ENCODE results near the gene IMPDH1. TPM values are rescaled to one million over a fixed set of nuclear protein-coding genes. Genes with fewer than 3 reads are reported as not detected.
A peak's percentile ranks its signal among the peaks of the same experiment; 100 is the strongest.

The IMPDH1 gene
- total and polyA plus RNA-seq, 5 experiments from 2014 or later: 30.2 to 45.0 (median 36.9) TPM

DNA sequence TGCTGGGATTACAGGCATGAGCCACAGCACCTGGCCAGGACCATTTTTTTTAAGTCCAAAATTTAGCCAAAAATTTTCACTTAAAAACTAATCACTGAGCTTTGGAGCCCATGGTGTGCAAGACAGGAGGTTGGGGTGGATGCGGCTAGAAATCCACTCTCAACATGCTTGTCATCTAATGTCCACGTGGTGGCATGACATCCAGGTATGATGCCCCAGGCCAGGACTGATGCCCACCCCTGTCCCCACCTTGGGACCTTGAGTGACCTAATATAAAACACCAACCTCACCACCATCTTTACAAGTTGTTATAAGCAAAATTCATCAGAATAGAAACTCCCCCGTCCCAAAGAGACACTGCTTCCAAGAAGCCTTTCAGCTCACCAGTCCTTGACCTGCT lies 20.4 kb upstream of the IMPDH1 start:
- DNase-seq: no peak
- Mint-ChIP-seq H3K27me3 (peaks cover 3 to 15% (median 9%) of the 10 kb centered on the region in 5 donors), H3K4me3 (no peak overlapping the region), H3K4me1 (no peaks in the 10 kb centered on the region), H3K9me3 (no peaks in the 10 kb centered on the region), H3K27ac (peak overlapping the region in 1 of 10 donors; percentile 18), H3K36me3 (no peaks in the 10 kb centered on the region)
- no peak for ATAC-seq
- POLR2A ChIA-PET: interaction anchor here (0.9 kb wide), 1 partner anchor 23 kb away, joined by 5 read pairs; no protein-coding TSS in a partner anchor

DNA sequence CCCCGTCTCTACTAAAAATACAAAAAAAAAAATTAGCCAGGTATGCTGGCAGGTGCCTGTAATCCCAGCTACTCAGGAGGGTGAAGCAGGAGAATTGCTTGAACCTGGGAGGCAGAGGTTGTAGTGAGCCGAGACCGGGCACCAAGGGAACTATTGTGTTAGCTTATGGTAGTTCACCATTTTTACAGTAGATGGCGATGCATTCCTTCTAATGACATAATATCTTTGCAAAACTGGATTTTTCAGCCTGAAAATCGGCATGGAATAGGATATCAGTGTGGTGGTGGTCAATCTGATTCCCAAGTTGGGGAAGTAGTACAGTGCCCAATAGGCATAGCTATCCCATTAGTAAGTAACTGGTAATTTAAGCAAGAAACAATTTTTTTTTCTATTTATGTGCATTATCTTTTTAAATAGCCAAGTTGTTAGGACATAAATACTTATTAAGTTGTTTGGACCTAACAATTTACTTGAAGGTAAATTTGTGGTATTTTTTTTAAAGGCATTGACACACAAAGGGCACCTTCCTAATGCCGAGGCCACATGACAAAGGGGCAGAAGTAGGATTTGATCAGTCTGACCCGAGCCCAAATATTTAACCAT lies 17.6 kb upstream of the IMPDH1 start:
- Mint-ChIP-seq H3K4me3 (no peak overlapping the region), H3K27ac (no peak overlapping the region), H3K27me3 (peaks cover 3 to 15% (median 9%) of the 10 kb centered on the region in 5 donors), H3K36me3 (no peaks in the 10 kb centered on the region), H3K9me3 (no peaks in the 10 kb centered on the region), H3K4me1 (peaks cover 0 to 13% (median 1%) of the 10 kb centered on the region in 4 donors)
- peak in 3 of 10 donors; percentile 54 to 61 (median 55) for DNase-seq
- ATAC-seq: peak; percentile 68 to 83
- POLR2A ChIA-PET: interaction anchor here (0.6 to 2.4 kb wide), 6 partner anchors 23 to 627 kb away, joined by 3 to 8 read pairs (median 3); partner anchors contain the start of gene HILPDA

DNA sequence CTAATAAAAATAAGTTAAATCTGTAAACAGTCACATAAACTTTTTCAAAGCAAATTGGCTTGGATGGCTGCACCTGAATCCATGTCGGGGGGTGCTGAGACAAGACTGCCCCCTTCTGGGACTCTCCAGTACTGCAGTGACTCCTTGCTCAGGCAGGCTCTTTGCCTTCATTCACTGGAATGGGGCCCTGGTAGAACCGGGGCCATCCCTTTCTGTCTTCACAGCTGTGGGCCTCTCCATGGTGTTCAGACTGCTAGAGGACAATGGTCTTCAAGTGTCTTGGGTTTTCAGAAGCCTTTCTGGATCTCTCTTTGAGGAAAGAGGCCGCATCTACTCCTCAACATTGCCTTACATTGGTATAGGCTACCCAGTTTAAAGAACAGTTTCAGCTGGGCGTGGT lies 16.1 kb upstream of the IMPDH1 start:
- ATAC-seq: peak; percentile 82 to 88
- Mint-ChIP-seq H3K36me3 (no peaks in the 10 kb centered on the region), H3K9me3 (no peaks in the 10 kb centered on the region), H3K27ac (no peak overlapping the region), H3K4me3 (no peak overlapping the region), H3K27me3 (peaks cover 3 to 15% (median 9%) of the 10 kb centered on the region in 5 donors), H3K4me1 (peaks cover 0 to 20% (median 1%) of the 10 kb centered on the region in 4 donors)
- POLR2A ChIA-PET: interaction anchor here (1.0 to 1.7 kb wide), 4 partner anchors 16 to 34 kb away, joined by 3 to 11 read pairs (median 6); partner anchors contain the start of gene IMPDH1
- peak; percentile 51 to 87 (median 74) for DNase-seq

DNA sequence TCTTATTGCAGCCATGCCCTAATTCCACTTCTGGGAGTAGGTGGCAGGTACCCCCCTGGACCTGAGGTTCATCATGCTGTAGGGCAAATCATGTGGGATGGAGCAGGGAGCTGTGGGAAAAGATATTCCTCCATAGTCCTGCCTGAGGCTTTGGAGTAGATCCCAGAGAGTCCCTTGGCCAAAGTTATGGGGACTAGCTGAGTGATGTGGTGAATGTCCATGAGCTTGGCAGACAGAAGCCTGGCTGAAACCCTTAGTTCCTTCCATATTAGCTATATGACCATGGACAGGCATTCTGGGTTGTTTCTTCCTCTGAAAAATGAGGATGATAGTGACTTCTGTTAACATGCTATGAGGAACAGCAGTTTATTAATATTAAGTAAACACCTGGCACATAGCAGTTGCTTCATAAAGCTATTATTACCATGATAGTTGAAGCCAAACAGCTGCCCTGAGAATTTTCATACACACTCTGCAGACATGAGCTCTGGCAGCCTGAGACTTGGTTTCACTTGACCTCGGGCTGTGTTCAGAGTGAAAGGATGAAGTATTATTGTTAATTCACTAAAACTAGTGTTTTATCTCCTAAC lies 15.0 kb upstream of the IMPDH1 start:
- H3K27me3 Mint-ChIP-seq: peaks cover 3 to 7% (median 7%) of the 10 kb centered on the region in 5 donors
- no peaks in the 10 kb centered on the region for H3K36me3 Mint-ChIP-seq
- no peak for ATAC-seq
- H3K27ac Mint-ChIP-seq: no peak overlapping the region
- POLR2A ChIA-PET: interaction anchor here (0.6 to 1.5 kb wide), 6 partner anchors 15 to 1074 kb away, joined by 3 to 11 read pairs (median 4); partner anchors contain the start of gene IMPDH1
- no peak overlapping the region for H3K4me3 Mint-ChIP-seq
- no peaks in the 10 kb centered on the region for H3K9me3 Mint-ChIP-seq
- no peak for DNase-seq
- peaks cover 0 to 23% (median 1%) of the 10 kb centered on the region in 4 donors for H3K4me1 Mint-ChIP-seq

DNA sequence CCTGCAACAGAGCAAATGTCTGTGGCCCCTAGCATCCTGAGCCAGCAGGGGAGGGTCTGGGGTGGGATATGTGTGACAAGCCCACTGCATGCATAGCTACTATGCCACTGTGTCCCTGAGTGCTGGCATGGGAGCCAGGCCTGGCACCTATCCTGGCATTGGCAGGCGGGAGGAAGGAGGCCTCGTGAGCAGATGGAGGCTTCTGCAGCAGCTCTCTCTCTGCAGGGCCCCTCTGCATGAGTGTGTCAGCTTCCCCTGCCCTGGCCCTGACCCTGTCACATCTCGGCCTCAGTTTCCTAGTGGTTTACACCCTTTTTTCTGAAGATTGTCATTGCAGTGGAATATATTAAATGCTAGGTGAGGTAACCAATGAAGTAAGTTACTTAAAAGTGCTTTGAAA lies 13.1 kb upstream of the IMPDH1 start:
- Mint-ChIP-seq H3K9me3 (no peaks in the 10 kb centered on the region), H3K36me3 (no peaks in the 10 kb centered on the region), H3K27ac (no peak overlapping the region), H3K4me1 (peaks cover 0 to 23% (median 1%) of the 10 kb centered on the region in 4 donors), H3K27me3 (peaks cover 0 to 7% (median 0%) of the 10 kb centered on the region in 5 donors), H3K4me3 (peak overlapping the region in 2 of 10 donors; percentile 10 to 53)
- no peak for DNase-seq
- POLR2A ChIA-PET: interaction anchor here (1.5 kb wide), 1 partner anchor 19 kb away, joined by 5 read pairs; no protein-coding TSS in a partner anchor
- ATAC-seq: no peak

DNA sequence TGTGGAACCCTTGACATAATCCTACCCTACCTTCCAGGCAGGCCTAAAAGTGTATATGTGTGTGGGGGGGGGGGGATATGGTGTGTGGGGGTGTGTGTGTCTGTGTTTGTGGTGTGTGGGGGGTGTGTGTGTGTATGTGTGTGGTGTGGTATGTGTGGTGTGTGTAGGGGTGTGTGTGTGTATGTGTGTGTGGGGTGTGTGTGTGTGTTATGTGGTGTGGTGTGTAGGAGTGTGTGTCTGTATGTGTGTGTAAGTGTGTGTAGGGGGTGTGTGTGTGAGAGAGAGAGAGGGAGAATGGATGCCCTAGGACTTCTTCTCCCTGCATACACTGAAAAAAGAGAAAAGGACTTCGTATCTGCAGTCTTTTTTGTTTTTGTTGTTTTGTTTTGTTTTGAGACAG lies 12.3 kb upstream of the IMPDH1 start:
- POLR2A ChIA-PET: no interaction called here
- ATAC-seq: no peak
- Mint-ChIP-seq H3K27ac (peak overlapping the region in 1 of 10 donors; percentile 43), H3K4me3 (no peak overlapping the region), H3K9me3 (no peaks in the 10 kb centered on the region), H3K27me3 (peaks cover 0 to 7% (median 0%) of the 10 kb centered on the region in 5 donors), H3K4me1 (peaks cover 0 to 23% (median 1%) of the 10 kb centered on the region in 4 donors), H3K36me3 (no peaks in the 10 kb centered on the region)
- no peak for DNase-seq

DNA sequence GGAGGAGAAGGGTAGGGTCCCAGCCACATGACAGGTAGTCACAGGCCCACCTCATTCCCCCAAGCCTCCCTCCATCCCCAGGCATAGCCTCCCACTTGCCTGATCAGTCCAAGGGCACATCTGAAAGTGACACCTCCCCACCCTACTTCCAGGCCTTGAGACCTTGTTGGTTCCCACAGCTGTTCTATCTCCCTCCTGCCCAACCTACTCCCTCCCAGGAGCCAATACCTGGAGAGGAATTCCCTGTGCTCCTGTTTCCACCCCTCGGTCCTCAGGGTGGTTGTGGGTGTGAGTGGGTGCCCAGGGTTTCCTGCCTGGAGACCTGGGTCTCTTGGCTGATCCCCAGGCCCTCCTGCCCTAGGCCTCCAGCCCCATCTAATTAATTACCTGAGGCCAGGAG lies 11.6 kb upstream of the IMPDH1 start:
- DNase-seq (no peak), ATAC-seq (no peak)
- peaks cover 0 to 7% (median 0%) of the 10 kb centered on the region in 5 donors for H3K27me3 Mint-ChIP-seq
- no peak overlapping the region for H3K27ac Mint-ChIP-seq
- H3K4me3 Mint-ChIP-seq: no peak overlapping the region
- H3K36me3 Mint-ChIP-seq: no peaks in the 10 kb centered on the region
- POLR2A ChIA-PET: no interaction called here
- no peaks in the 10 kb centered on the region for H3K9me3 Mint-ChIP-seq
- peaks cover 0 to 23% (median 1%) of the 10 kb centered on the region in 4 donors for H3K4me1 Mint-ChIP-seq

DNA sequence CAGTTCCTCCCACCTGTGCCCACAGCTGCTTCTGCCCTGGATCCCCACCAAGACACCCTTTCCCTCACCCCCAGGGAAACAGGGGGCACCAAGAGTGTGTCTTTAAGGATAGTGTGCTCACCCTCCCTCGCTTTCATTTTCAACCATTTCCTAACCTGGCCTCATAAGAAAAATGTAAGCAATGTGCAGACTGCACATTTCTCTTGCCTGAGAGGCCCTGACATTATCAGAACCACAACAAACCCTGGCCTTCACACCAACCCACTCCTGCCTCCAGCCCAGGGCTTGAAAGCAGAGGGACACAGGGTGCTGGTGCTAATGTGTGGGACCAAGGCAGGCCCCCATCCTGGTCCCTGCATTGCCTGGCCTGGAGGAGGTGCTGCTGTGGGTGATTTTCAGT lies 11.0 kb upstream of the IMPDH1 start:
- no peaks in the 10 kb centered on the region for H3K9me3 Mint-ChIP-seq
- no peak for ATAC-seq
- no peak overlapping the region for H3K4me3 Mint-ChIP-seq
- H3K36me3 Mint-ChIP-seq: no peaks in the 10 kb centered on the region
- POLR2A ChIA-PET: no interaction called here
- no peak overlapping the region for H3K27ac Mint-ChIP-seq
- peaks cover 0 to 23% (median 1%) of the 10 kb centered on the region in 4 donors for H3K4me1 Mint-ChIP-seq
- no peak for DNase-seq
- peaks cover 0 to 7% (median 0%) of the 10 kb centered on the region in 5 donors for H3K27me3 Mint-ChIP-seq

DNA sequence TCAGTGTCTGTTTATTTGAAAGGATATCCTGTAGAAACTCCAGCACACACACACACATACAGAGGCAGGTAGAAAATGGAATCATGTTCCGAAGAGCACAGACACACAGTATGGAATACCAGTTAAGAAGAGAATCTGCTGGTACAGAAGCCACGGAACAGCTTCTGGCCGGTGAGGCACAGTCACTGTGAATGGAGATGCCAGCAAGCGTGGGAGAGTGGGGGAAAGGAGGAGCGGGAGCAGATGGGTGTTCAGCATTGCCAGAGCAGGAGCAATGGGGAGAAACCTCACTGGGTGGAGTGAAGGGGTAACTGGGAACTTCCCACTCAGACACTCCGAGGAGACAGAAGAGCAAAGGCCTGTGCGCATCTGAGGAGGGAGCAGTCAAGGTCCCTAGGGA lies 9.5 kb upstream of the IMPDH1 start:
- peaks cover 0 to 7% (median 0%) of the 10 kb centered on the region in 5 donors for H3K27me3 Mint-ChIP-seq
- DNase-seq: no peak
- H3K36me3 Mint-ChIP-seq: no peaks in the 10 kb centered on the region
- peak overlapping the region in 1 of 10 donors; percentile 25 for H3K27ac Mint-ChIP-seq
- no peak for ATAC-seq
- POLR2A ChIA-PET: interaction anchor here (1.2 kb wide), 1 partner anchor 19 kb away, joined by 3 read pairs; no protein-coding TSS in a partner anchor
- H3K4me1 Mint-ChIP-seq: peaks cover 0 to 23% (median 1%) of the 10 kb centered on the region in 4 donors
- H3K9me3 Mint-ChIP-seq: no peaks in the 10 kb centered on the region
- no peak overlapping the region for H3K4me3 Mint-ChIP-seq

DNA sequence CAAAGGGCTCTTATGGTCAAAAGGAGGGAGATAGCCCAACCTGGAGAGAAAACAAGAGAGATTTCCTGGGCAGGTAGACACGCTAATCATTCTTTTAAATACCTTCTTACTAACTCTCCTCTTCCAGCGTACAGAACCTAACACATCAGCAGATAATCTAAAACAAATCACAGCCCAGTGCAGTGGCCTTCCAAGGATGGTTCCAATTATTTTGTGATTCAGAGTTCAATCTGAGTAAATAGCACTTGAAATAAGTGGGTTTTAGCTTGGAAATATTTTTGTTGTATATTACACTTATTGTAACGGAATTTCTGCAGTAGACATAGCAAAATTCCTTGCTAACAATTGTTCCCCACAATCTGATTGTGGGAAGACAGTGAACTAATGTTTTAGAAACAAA lies 7.3 kb upstream of the IMPDH1 start:
- H3K27me3 Mint-ChIP-seq: peaks cover 0 to 7% (median 0%) of the 10 kb centered on the region in 5 donors
- H3K4me1 Mint-ChIP-seq: peaks cover 0 to 7% (median 0%) of the 10 kb centered on the region in 4 donors
- no peak overlapping the region for H3K4me3 Mint-ChIP-seq
- peak overlapping the region in 1 of 10 donors; percentile 81 for H3K27ac Mint-ChIP-seq
- no peak for DNase-seq
- H3K36me3 Mint-ChIP-seq: no peaks in the 10 kb centered on the region
- no peaks in the 10 kb centered on the region for H3K9me3 Mint-ChIP-seq
- POLR2A ChIA-PET: no interaction called here
- no peak for ATAC-seq

DNA sequence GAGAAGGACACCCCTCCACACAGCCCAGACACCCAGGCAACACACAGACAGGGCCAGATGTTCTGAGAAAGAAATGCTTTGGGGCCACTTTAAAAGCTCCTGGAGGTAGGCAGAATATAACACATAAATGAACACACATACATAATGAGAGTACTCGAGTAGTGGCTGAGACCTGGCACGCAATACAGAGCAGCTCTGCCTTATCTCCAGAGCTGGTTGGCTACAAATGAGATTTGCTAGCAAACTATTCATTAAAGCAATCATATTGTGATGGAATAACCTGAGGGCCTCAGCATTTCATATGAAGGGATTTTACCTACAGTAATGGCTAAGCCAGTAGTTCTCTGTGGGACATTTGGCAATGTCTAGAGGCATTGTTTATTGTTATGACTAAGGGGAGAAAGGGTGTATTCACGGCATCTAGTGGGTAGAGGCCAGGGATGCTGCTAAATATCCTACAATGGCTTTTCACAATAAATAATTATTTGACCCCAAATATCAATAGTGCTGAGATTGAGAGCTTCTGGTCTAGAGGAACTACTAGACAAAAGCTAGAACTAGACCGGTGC lies 5.5 kb upstream of the IMPDH1 start:
- H3K4me3 Mint-ChIP-seq: no peak overlapping the region
- H3K27me3 Mint-ChIP-seq: peaks cover 0 to 7% (median 0%) of the 10 kb centered on the region in 5 donors
- ATAC-seq: no peak
- H3K27ac Mint-ChIP-seq: no peak overlapping the region
- no peaks in the 10 kb centered on the region for H3K9me3 Mint-ChIP-seq
- POLR2A ChIA-PET: interaction anchor here (0.6 to 1.4 kb wide), 3 partner anchors 7 to 446 kb away, joined by 3 to 4 read pairs (median 3); no protein-coding TSS in a partner anchor
- DNase-seq: no peak
- H3K36me3 Mint-ChIP-seq: no peaks in the 10 kb centered on the region
- H3K4me1 Mint-ChIP-seq: peaks cover 0 to 5% (median 3%) of the 10 kb centered on the region in 4 donors

DNA sequence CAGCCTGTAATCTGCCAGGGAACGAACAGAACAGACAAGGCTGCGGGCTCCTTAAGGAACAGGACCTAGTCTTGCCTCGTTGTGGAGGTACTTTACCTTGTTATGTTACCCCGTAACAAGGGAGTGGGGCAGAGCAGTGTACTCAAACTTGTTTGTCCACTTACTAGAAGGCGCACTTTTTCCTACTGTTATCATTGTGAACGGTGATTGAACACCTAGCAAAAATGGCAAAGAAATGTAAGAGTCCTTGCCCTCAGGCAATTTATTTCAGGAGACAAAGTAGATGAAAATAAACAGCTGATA lies 620 bp upstream of the IMPDH1 start:
- POLR2A ChIA-PET: interaction anchor here (0.6 to 2.8 kb wide), 5 partner anchors 12 to 59 kb away, joined by 3 to 12 read pairs (median 4); no protein-coding TSS in a partner anchor
- ATAC-seq (no peak), DNase-seq (no peak)
- Mint-ChIP-seq H3K4me3 (peak overlapping the region; percentile 84 to 93 (median 90)), H3K36me3 (no peaks in the 10 kb centered on the region), H3K27me3 (peaks cover 0 to 4% (median 0%) of the 10 kb centered on the region in 5 donors), H3K4me1 (peaks cover 18 to 38% (median 35%) of the 10 kb centered on the region in 4 donors), H3K9me3 (no peaks in the 10 kb centered on the region), H3K27ac (peak overlapping the region in 9 of 10 donors; percentile 74 to 93 (median 87))

Measured in naive thymus-derived CD8-positive, alpha-beta T cell (primary cell).